H1 (cell line): ENCODE measurements around the gene REPIN1. TPM values are rescaled to one million over a fixed set of nuclear protein-coding genes. Genes with fewer than 3 reads are reported as not detected.
A peak's percentile ranks its signal among the peaks of the same experiment; 100 is the strongest.

Experiments
- CTCF ChIA-PET: fragments of 300-600 bp; sonication (Branson Sonifier 250); formaldehyde crosslinking; loops from one replicate; lab custom pipeline; 2021; ENCODE audit not compliant: partially characterized antibody; lab: Charles Lee
- POLR2A ChIA-PET: fragments of 300-600 bp; sonication (Branson Sonifier 250); formaldehyde crosslinking; loops from one replicate; lab custom pipeline; 2021; ENCODE audit warnings: inconsistent platforms; ENCODE audit not compliant: partially characterized antibody; lab: Charles Lee
- DNase-seq, 2 experiments: peaks; one replicate each; pipeline versions ENCODE4 v3.0.0 to v3.0.0-alpha.2; 2010 to 2022; ENCODE audit warnings: low spot score in 2 of 2, low read depth in 1 of 2, mixed read lengths in 1 of 2
- FAIRE-seq: peaks from 2 replicates; lab custom pipeline; 2011; peaks lifted over from hg19 to GRCh38; lab: Jason Lieb, UNC
- H2AFZ ChIP-seq: 2 replicates; pipeline ENCODE4 v1.8.1; 2012; ENCODE audit warnings: low read length, inconsistent platforms
- H2AK5ac ChIP-seq: 2 replicates; pipeline ENCODE4 v1.6.1; 2013; ENCODE audit warnings: low read depth, low read length
- H2BK120ac ChIP-seq: replicated peaks from 2 replicates; pipeline ENCODE3; 2013; ENCODE audit warnings: low read depth, low read length, inconsistent platforms
- H2BK12ac ChIP-seq: 2 replicates; pipeline ENCODE4 v1.6.1; 2013; ENCODE audit warnings: low read depth, low read length
- H2BK15ac ChIP-seq: 2 replicates; pipeline ENCODE4 v1.6.1; 2013; ENCODE audit warnings: low read length
- H2BK20ac ChIP-seq: 2 replicates; pipeline ENCODE4 v1.6.1; 2013; ENCODE audit warnings: low read length
- H2BK5ac ChIP-seq: 2 replicates; pipeline ENCODE4 v1.6.1; 2013; ENCODE audit warnings: low read depth, low read length
- H3K14ac ChIP-seq: 2 replicates; pipeline ENCODE4 v1.6.1; 2013; ENCODE audit warnings: inconsistent platforms; ENCODE audit not compliant: insufficient read length
- H3K18ac ChIP-seq: 2 replicates; pipeline ENCODE4 v1.6.1; 2013; ENCODE audit warnings: low read length; ENCODE audit errors: extremely low read depth
- H3K23ac ChIP-seq: 2 replicates; pipeline ENCODE4 v1.6.1; 2013; ENCODE audit warnings: inconsistent platforms; ENCODE audit not compliant: insufficient read length
- H3K23me2 ChIP-seq: 2 replicates; pipeline ENCODE4 v1.6.1; 2013; ENCODE audit warnings: low read depth, low read length
- H3K27ac ChIP-seq: 2 replicates; pipeline ENCODE4 v1.6.1; 2011; ENCODE audit warnings: low read depth, low read length, inconsistent platforms
- H3K27me3 ChIP-seq, 4 experiments: replicated peaks in 1 of 4; 1 replicate in 1 of 4; 2 replicates in 3 of 4; pipeline versions ENCODE4 v1.6.1 to v1.8.1; 2011 to 2013; ENCODE audit warnings: low read length in 3 of 4, mild to moderate bottlenecking in 3 of 4, inconsistent platforms in 2 of 4, mixed read lengths in 2 of 4, moderate library complexity in 1 of 4; ENCODE audit not compliant: control insufficient read depth in 3 of 4, insufficient read depth in 3 of 4; ENCODE audit errors: extremely low read depth in 1 of 4
- H3K36me3 ChIP-seq, 4 experiments: 2 replicates each; pipeline versions ENCODE4 v1.6.1 to v1.8.1; 2011 to 2013; ENCODE audit warnings: mild to moderate bottlenecking in 4 of 4, low read length in 3 of 4, moderate library complexity in 2 of 4, control low read depth in 1 of 4, inconsistent platforms in 1 of 4; ENCODE audit not compliant: insufficient read depth in 4 of 4, control insufficient read depth in 2 of 4
- H3K4ac ChIP-seq: replicated peaks from 2 replicates; pipeline ENCODE3; 2013; ENCODE audit warnings: low read length, low read depth, mixed read lengths, inconsistent platforms; ENCODE audit not compliant: insufficient read length
- H3K4me1 ChIP-seq, 4 experiments: replicated peaks in 1 of 4; 1 replicate in 1 of 4; 2 replicates in 3 of 4; pipeline versions ENCODE4 v1.6.1 to v1.8.1; 2011 to 2013; ENCODE audit warnings: low read length in 3 of 4, inconsistent platforms in 2 of 4, mixed read lengths in 1 of 4; ENCODE audit not compliant: insufficient read depth in 4 of 4, control insufficient read depth in 3 of 4
- H3K4me2 ChIP-seq, 2 experiments: 2 replicates each; pipeline versions ENCODE4 v1.6.1 to v1.8.1; 2011 to 2013; ENCODE audit warnings: low read depth in 2 of 2, low read length in 2 of 2, control low read depth in 1 of 2, inconsistent platforms in 1 of 2, mild to moderate bottlenecking in 1 of 2; ENCODE audit not compliant: insufficient read depth in 1 of 2
- H3K4me3 ChIP-seq, 4 experiments: fragments of 200-600, 300-600 bp in 1 of 4; sonication (generic), shearing (Covaris generic), sonication (Bioruptor Twin) in 1 of 4; 2 replicates each; pipeline versions ENCODE4 v1.5.1 to v1.8.1; 2011 to 2016; ENCODE audit warnings: low read length in 4 of 4, low read depth in 3 of 4, control low read depth in 2 of 4, inconsistent platforms in 2 of 4, mild to moderate bottlenecking in 2 of 4, mixed read lengths in 1 of 4, moderate library complexity in 1 of 4; ENCODE audit not compliant: insufficient read depth in 2 of 4; ENCODE audit errors: extremely low read depth in 1 of 4
- H3K56ac ChIP-seq: replicated peaks from 2 replicates; pipeline ENCODE3; 2013; ENCODE audit warnings: low read depth, mild to moderate bottlenecking, mixed read lengths, low read length, inconsistent platforms; ENCODE audit not compliant: insufficient read length
- H3K79me1 ChIP-seq: 2 replicates; pipeline ENCODE4 v1.6.1; 2013; ENCODE audit warnings: low read depth, low read length, control low read depth
- H3K79me2 ChIP-seq, 2 experiments: 2 replicates each; pipeline versions ENCODE4 v1.6.1 to v1.8.1; 2012 to 2013; ENCODE audit warnings: low read length in 2 of 2, mild to moderate bottlenecking in 2 of 2, inconsistent platforms in 1 of 2; ENCODE audit not compliant: insufficient read depth in 2 of 2, control insufficient read depth in 1 of 2
- H3K9ac ChIP-seq, 4 experiments: replicated peaks in 1 of 4; 1 replicate in 1 of 4; 2 replicates in 3 of 4; pipeline versions ENCODE4 v1.6.1 to v1.8.1; 2011 to 2013; ENCODE audit warnings: low read depth in 3 of 4, low read length in 3 of 4, control low read depth in 2 of 4, mild to moderate bottlenecking in 2 of 4, moderate library complexity in 2 of 4, inconsistent platforms in 1 of 4; ENCODE audit errors: extremely low read depth in 1 of 4
- H3K9me3 ChIP-seq, 2 experiments: 2 replicates each; pipeline versions ENCODE4 v1.6.1 to v1.8.1; 2012 to 2013; ENCODE audit warnings: mild to moderate bottlenecking in 2 of 2, moderate library complexity in 2 of 2, control low read depth in 1 of 2, inconsistent platforms in 1 of 2, low read depth in 1 of 2, low read length in 1 of 2, mixed read lengths in 1 of 2; ENCODE audit not compliant: insufficient read depth in 2 of 2
- H4K20me1 ChIP-seq, 2 experiments: replicated peaks in 1 of 2; 2 replicates each; pipeline versions ENCODE3 to v1.8.1; 2011 to 2013; ENCODE audit warnings: inconsistent platforms in 2 of 2, low read length in 2 of 2, mild to moderate bottlenecking in 1 of 2; ENCODE audit not compliant: insufficient read depth in 2 of 2, control insufficient read depth in 1 of 2
- H4K5ac ChIP-seq: 2 replicates; pipeline ENCODE4 v1.6.1; 2013; ENCODE audit warnings: low read length, low read depth, mixed read lengths, inconsistent platforms; ENCODE audit not compliant: insufficient read length
- H4K8ac ChIP-seq: 2 replicates; pipeline ENCODE4 v1.8.0; 2013; ENCODE audit warnings: mild to moderate bottlenecking, moderate library complexity, low read length, inconsistent platforms; ENCODE audit not compliant: insufficient read depth; ENCODE audit errors: extremely low read depth
- H4K91ac ChIP-seq: replicated peaks from 2 replicates; pipeline ENCODE3; 2013; ENCODE audit warnings: low read length, mixed read lengths, inconsistent platforms; ENCODE audit not compliant: insufficient read length
- BACH1 ChIP-seq: IDR thresholded peaks from 2 replicates; pipeline ENCODE4 v1.6.1; 2012; ENCODE audit warnings: low read length, improper control_type of control experiment
- CTBP2 ChIP-seq: IDR thresholded peaks from 2 replicates; pipeline ENCODE4 v1.7.0; 2011; ENCODE audit warnings: borderline replicate concordance, mild to moderate bottlenecking, moderate library complexity, mixed read lengths, low read length; ENCODE audit not compliant: insufficient read depth, insufficient read length
- KDM1A ChIP-seq: fragments of 200-600, 300-600 bp; sonication (generic); IDR thresholded peaks from 2 replicates; pipeline ENCODE4 v1.7.1; 2016; ENCODE audit warnings: mild to moderate bottlenecking, low read length, borderline replicate concordance
- SIRT6 ChIP-seq: IDR thresholded peaks from one replicate; pipeline ENCODE4 v1.7.1; 2012; ENCODE audit warnings: low read length, inconsistent platforms
- WGBS, 2 experiments: shearing (Covaris generic) in 1 of 2; methylation state at CpG; one replicate each; pipeline versions ENCODE4 v1.1.6 to v1.1.7; 2013 to 2015; ENCODE audit warnings: low lambda C conversion rate in 2 of 2, mixed read lengths in 2 of 2, inconsistent platforms in 1 of 2, low coverage in 1 of 2, missing lambda C conversion rate in 1 of 2; ENCODE audit not compliant: insufficient replicate concordance in 2 of 2, insufficient coverage in 1 of 2, insufficient read length in 1 of 2; ENCODE audit errors: extremely low coverage in 1 of 2, missing lambda C conversion rate in 1 of 2; 5-methylcytosine and 5-hydroxymethylcytosine counted together
- polyA plus RNA-seq, 7 experiments: library from polyadenylated mRNA; depleted of rRNA in 3 of 7; stranded (reverse) in 5 of 7; unstranded in 2 of 7; fragments of >200 nt in 5 of 7; fragments of 200-250 nt in 2 of 7; gene quantifications; 1 replicate in 5 of 7; 2 replicates in 1 of 7; 4 replicates in 1 of 7; pipeline versions ENCODE4 v1.2.1 to v1.2.3, GENCODE V29; 2011 to 2013; ENCODE audit warnings: missing spikeins in 2 of 7, mixed read lengths in 2 of 7
- total RNA-seq: library from RNA; stranded (reverse); fragmentation: NEBNext Ultra II Directional; extraction: Animal tissue kit (Norgen Biotek cat#: 25700); gene quantifications from 2 replicates; pipeline ENCODE4 v1.2.1, GENCODE V29; 2021
- TF ChIP-seq, protein P1 (sequence below): IDR thresholded peaks from 2 replicates; pipeline ENCODE4 v1.6.1; 2011; ENCODE audit warnings: low read depth, mild to moderate bottlenecking, low read length; ENCODE audit not compliant: insufficient read depth

The REPIN1 gene
- total and polyA plus RNA-seq, 2 of the 8 experiments (the other 6 are each of a cell fraction or from before 2014, with no cell fraction given): 98.6 to 125 TPM

DNA sequence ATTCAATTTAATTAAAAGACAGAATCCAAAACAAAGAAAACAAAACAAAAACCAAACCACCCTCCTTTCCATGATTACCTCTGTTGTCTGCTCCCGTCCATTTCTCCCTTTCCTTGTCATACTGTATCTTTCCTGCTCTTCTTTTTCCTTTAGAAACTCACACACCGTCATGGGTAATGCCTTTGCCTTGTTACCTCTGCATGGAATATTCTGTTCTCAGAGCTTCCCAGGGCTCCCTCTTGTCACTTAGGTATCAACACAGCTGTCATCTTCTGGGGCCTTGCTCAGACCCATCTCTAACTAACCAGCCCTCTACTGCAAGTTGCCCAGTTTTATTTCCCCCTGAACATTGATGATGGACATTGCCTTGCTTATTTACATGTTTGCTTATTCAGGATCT, 51.6 kb downstream of the REPIN1 start:
- Histone ChIP-seq H3K4ac (no peak overlapping the region), H2BK15ac (no peak overlapping the region), H2BK5ac (no peak overlapping the region), H3K18ac (no peak overlapping the region), H3K79me2 (no peaks in the 10 kb centered on the region), H2BK120ac (no peak overlapping the region), H4K8ac (no peak overlapping the region), H4K5ac (no peak overlapping the region), H3K79me1 (no peaks in the 10 kb centered on the region), H2AFZ (no peak overlapping the region), H3K4me3 (no peak overlapping the region), H3K4me2 (no peak overlapping the region), H3K27ac (no peak overlapping the region), H2AK5ac (no peak overlapping the region), H3K14ac (no peak overlapping the region), H3K23ac (no peak overlapping the region), H2BK12ac (no peak overlapping the region), H3K9ac (no peak overlapping the region), H3K9me3 (no peaks in the 10 kb centered on the region), H3K36me3 (no peaks in the 10 kb centered on the region), H3K4me1 (peaks cover 0 to 3% (median 0%) of the 10 kb centered on the region in 4 experiments; a peak in 2 of 7 replicates), H4K91ac (no peak overlapping the region), H4K20me1 (no peaks in the 10 kb centered on the region), H3K27me3 (no peaks in the 10 kb centered on the region), H3K23me2 (no peaks in the 10 kb centered on the region), H2BK20ac (no peak overlapping the region), H3K56ac (no peak overlapping the region)
- ChIA-PET CTCF (interaction anchor here (1.5 to 1.9 kb wide), 5 partner anchors 14 to 65 kb away, joined by 3 to 9 read pairs (median 7); no protein-coding TSS in a partner anchor), POLR2A (interaction anchor here (1.4 to 2.9 kb wide), 3 partner anchors 14 to 91 kb away, joined by 3 to 12 read pairs (median 4); a partner anchor contains a TSS)
- FAIRE-seq: no peak
- WGBS, 2 experiments: 77% methylated on average over 2 of the region's 2 CpGs; no CpG with 5 or more reads in 1 of the 2 experiments
- DNase-seq: peak in 1 of 2 experiments; percentile 39
- TF ChIP-seq, protein P1, sequence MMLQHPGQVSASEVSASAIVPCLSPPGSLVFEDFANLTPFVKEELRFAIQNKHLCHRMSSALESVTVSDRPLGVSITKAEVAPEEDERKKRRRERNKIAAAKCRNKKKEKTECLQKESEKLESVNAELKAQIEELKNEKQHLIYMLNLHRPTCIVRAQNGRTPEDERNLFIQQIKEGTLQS: no peak
- no peak for TF ChIP-seq SIRT6
- TF ChIP-seq CTBP2: no peak
- no peak for TF ChIP-seq KDM1A
- TF ChIP-seq BACH1: no peak
